ENCODE measurements around the gene DOHH.

DOHH gene

GRCh38 chr19:3479177-3479833 is 21.2 kb downstream of the DOHH start:
- no peak for DNase-seq (ENCODE audit: low read depth in 1 of 2, low spot score in 1 of 2)

- DNase-seq (ENCODE audit: low read depth in 1 of 2, low spot score in 1 of 2): no peak
Observed at GRCh38 chr19:3478409-3479176, 21.9 kb downstream of the DOHH start.

- DNase-seq (ENCODE audit: low read depth in 1 of 2, low spot score in 1 of 2): no peak
Observed at GRCh38 chr19:3477951-3478350, 22.5 kb downstream of the DOHH start.

GRCh38 chr19:3477506-3477905 is 23.0 kb downstream of the DOHH start:
- DNase-seq (ENCODE audit: low read depth in 1 of 2, low spot score in 1 of 2): no peak

- DNase-seq (ENCODE audit: low read depth in 1 of 2, low spot score in 1 of 2): no peak
Observed at GRCh38 chr19:3476830-3477229, 23.6 kb downstream of the DOHH start.

- no peak for DNase-seq (ENCODE audit: low read depth in 1 of 2, low spot score in 1 of 2)
Observed at GRCh38 chr19:3475449-3475848, 25.0 kb downstream of the DOHH start.

- no peak for DNase-seq (ENCODE audit: low read depth in 1 of 2, low spot score in 1 of 2)
Observed at GRCh38 chr19:3474614-3475013, 25.9 kb downstream of the DOHH start.

GRCh38 chr19:3474010-3474409 is 26.5 kb downstream of the DOHH start:
- no peak for DNase-seq (ENCODE audit: low read depth in 1 of 2, low spot score in 1 of 2)

- peak in 1 of 2 donors; percentile 26 for DNase-seq (ENCODE audit: low read depth in 1 of 2, low spot score in 1 of 2)
Observed at GRCh38 chr19:3471954-3472655, 28.4 kb downstream of the DOHH start.

GRCh38 chr19:3470500-3471128 is 29.9 kb downstream of the DOHH start:
- no peak for DNase-seq (ENCODE audit: low read depth in 1 of 2, low spot score in 1 of 2)

- no peak for DNase-seq (ENCODE audit: low read depth in 1 of 2, low spot score in 1 of 2)
Observed at GRCh38 chr19:3469638-3470499, 30.6 kb downstream of the DOHH start.

- DNase-seq (ENCODE audit: low read depth in 1 of 2, low spot score in 1 of 2): no peak
Observed at GRCh38 chr19:3468211-3468610, 32.3 kb downstream of the DOHH start.

GRCh38 chr19:3467437-3468198 is 32.9 kb downstream of the DOHH start:
- DNase-seq (ENCODE audit: low read depth in 1 of 2, low spot score in 1 of 2): no peak

GRCh38 chr19:3466635-3467034 is 33.8 kb downstream of the DOHH start:
- no peak for DNase-seq (ENCODE audit: low read depth in 1 of 2, low spot score in 1 of 2)

GRCh38 chr19:3465552-3465951 is 34.9 kb downstream of the DOHH start:
- DNase-seq (ENCODE audit: low read depth in 1 of 2, low spot score in 1 of 2): no peak

GRCh38 chr19:3464587-3465235 is 35.8 kb downstream of the DOHH start:
- no peak for DNase-seq (ENCODE audit: low read depth in 1 of 2, low spot score in 1 of 2)

- no peak for DNase-seq (ENCODE audit: low read depth in 1 of 2, low spot score in 1 of 2)
Observed at GRCh38 chr19:3463714-3464586, 36.5 kb downstream of the DOHH start.

GRCh38 chr19:3462991-3463713 is 37.3 kb downstream of the DOHH start:
- no peak for DNase-seq (ENCODE audit: low read depth in 1 of 2, low spot score in 1 of 2)

All from stimulated activated CD4-positive, alpha-beta T cell treated with anti-CD3 and anti-CD28 coated beads, Interleukin-15, amount 100 ng/mL, for 1 hour (primary cell).